ENCODE data around the gene CAMK1G. TPM values are rescaled to one million over a fixed set of nuclear protein-coding genes. Genes with fewer than 3 reads are reported as not detected.

CAMK1G gene
- polyA plus RNA-seq, 1 donor from 2014 or later = 3.0 TPM

DNA sequence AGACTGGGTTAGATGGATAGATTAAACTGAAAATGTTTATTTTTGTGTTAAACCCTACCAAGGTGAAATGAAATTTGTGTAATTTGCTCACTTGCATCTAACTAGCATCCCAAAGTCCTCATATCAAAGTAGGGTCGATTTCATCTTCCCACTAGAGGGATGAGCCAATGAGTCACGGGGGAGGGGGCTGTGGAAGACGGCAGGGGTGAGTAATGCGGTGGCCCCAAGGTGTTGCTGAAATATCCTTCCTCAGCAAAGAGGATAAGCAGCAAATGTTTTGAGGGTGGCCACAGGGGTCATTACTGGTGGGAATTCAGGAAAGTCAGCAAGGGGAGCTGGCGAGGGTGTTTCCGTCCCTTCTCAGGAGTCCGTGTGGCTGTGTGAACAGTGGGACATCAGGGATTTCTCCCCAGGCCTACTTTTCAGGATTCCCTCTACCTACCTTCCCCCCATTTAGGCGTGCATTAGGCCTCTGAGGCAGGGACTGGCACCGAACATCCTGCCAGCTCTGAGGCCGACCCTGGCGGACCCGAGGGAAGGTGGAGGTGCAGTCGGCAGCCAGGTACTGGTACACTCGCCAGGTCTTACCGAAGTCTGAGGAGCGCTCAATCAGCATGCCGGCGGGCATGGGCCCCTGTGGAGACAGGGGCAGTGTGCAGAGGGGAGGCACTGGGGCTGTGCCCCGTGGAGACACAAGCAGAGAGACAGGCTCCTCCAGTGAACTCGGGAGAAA, 50.7 kb downstream of the CAMK1G start:
- TF ChIP-seq EP300 (conservative IDR thresholded peaks at IDR 0.05; ENCODE audit: poor library complexity, severe bottlenecking) (no peak), RAD21 (conservative IDR thresholded peaks at IDR 0.05) (no peak), EZH2 (IDR thresholded peaks at IDR 0.05; ENCODE audit: borderline replicate concordance, insufficient read depth, low read length, poor library complexity, severe bottlenecking) (no peak), SMC3 (conservative IDR thresholded peaks at IDR 0.05; ENCODE audit: poor library complexity) (no peak), MXI1 (conservative IDR thresholded peaks at IDR 0.05; ENCODE audit: poor library complexity, severe bottlenecking) (no peak), POLR2AphosphoS5 (IDR thresholded peaks at IDR 0.05) (no peak), TAF1 (IDR thresholded peaks at IDR 0.05; ENCODE audit: low read depth) (no peak)
- TF ChIP-seq, protein P1, sequence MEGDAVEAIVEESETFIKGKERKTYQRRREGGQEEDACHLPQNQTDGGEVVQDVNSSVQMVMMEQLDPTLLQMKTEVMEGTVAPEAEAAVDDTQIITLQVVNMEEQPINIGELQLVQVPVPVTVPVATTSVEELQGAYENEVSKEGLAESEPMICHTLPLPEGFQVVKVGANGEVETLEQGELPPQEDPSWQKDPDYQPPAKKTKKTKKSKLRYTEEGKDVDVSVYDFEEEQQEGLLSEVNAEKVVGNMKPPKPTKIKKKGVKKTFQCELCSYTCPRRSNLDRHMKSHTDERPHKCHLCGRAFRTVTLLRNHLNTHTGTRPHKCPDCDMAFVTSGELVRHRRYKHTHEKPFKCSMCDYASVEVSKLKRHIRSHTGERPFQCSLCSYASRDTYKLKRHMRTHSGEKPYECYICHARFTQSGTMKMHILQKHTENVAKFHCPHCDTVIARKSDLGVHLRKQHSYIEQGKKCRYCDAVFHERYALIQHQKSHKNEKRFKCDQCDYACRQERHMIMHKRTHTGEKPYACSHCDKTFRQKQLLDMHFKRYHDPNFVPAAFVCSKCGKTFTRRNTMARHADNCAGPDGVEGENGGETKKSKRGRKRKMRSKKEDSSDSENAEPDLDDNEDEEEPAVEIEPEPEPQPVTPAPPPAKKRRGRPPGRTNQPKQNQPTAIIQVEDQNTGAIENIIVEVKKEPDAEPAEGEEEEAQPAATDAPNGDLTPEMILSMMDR (IDR thresholded peaks at IDR 0.05; ENCODE audit: poor library complexity, severe bottlenecking) = no peak
- TF ChIP-seq, protein P2, sequence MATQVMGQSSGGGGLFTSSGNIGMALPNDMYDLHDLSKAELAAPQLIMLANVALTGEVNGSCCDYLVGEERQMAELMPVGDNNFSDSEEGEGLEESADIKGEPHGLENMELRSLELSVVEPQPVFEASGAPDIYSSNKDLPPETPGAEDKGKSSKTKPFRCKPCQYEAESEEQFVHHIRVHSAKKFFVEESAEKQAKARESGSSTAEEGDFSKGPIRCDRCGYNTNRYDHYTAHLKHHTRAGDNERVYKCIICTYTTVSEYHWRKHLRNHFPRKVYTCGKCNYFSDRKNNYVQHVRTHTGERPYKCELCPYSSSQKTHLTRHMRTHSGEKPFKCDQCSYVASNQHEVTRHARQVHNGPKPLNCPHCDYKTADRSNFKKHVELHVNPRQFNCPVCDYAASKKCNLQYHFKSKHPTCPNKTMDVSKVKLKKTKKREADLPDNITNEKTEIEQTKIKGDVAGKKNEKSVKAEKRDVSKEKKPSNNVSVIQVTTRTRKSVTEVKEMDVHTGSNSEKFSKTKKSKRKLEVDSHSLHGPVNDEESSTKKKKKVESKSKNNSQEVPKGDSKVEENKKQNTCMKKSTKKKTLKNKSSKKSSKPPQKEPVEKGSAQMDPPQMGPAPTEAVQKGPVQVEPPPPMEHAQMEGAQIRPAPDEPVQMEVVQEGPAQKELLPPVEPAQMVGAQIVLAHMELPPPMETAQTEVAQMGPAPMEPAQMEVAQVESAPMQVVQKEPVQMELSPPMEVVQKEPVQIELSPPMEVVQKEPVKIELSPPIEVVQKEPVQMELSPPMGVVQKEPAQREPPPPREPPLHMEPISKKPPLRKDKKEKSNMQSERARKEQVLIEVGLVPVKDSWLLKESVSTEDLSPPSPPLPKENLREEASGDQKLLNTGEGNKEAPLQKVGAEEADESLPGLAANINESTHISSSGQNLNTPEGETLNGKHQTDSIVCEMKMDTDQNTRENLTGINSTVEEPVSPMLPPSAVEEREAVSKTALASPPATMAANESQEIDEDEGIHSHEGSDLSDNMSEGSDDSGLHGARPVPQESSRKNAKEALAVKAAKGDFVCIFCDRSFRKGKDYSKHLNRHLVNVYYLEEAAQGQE (IDR thresholded peaks at IDR 0.05; ENCODE audit: borderline replicate concordance) = no peak
- H3F3A ChIP-seq (ENCODE audit: insufficient read depth, low read length, poor library complexity, severe bottlenecking) = no peaks in the 10 kb centered on the region
- H4K20me1 ChIP-seq (ENCODE audit: insufficient read depth) = no peaks in the 10 kb centered on the region
- H3K9ac ChIP-seq (ENCODE audit: low read length) = no peak overlapping the region
- no peaks in the 10 kb centered on the region for H3K36me3 ChIP-seq (ENCODE audit: insufficient read depth, low read length)
- no peaks in the 10 kb centered on the region for H3K27me3 ChIP-seq (ENCODE audit: insufficient read depth, low read depth, low read length)
- no peak overlapping the region for H3K4me3 ChIP-seq (ENCODE audit: low read length)
- no peak overlapping the region for H2AFZ ChIP-seq (ENCODE audit: low read depth, low read length)
- H3K27ac ChIP-seq (ENCODE audit: low read length) = no peak overlapping the region
- H3K4me2 ChIP-seq (ENCODE audit: low read length) = no peak overlapping the region
- H3K9me2 ChIP-seq (ENCODE audit: insufficient read depth, low read length) = no peaks in the 10 kb centered on the region
- H3K9me3 ChIP-seq (ENCODE audit: low read length) = no peaks in the 10 kb centered on the region
- no peaks in the 10 kb centered on the region for H3K79me2 ChIP-seq (replicated peaks; ENCODE audit: insufficient read depth, low read length)

DNA sequence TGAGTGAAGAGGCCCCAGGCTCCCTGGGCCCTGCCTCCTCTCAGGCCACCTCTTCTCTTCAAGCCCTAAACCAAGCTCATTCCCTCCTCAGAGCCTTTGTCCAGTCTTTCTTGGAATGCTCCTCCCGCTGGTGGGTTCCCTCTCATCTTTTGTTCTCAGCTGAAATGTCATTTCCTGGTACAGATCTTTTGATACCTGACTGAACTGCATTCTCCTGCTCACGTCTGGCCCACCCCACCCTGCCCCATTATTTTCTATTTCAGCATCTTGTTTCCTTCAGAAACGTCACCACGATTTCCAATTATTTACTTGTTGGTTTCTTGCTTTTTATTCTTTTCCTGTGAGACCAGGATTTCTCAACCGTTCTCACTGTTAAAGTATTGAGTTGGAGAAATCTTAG, 52.3 kb downstream of the CAMK1G start:
- no peaks in the 10 kb centered on the region for H3K9me2 ChIP-seq (ENCODE audit: insufficient read depth, low read length)
- no peaks in the 10 kb centered on the region for H4K20me1 ChIP-seq (ENCODE audit: insufficient read depth)
- no peaks in the 10 kb centered on the region for H3K36me3 ChIP-seq (ENCODE audit: insufficient read depth, low read length)
- no peaks in the 10 kb centered on the region for H3F3A ChIP-seq (ENCODE audit: insufficient read depth, low read length, poor library complexity, severe bottlenecking)
- no peak overlapping the region for H3K27ac ChIP-seq (ENCODE audit: low read length)
- no peak overlapping the region for H3K4me2 ChIP-seq (ENCODE audit: low read length)
- no peaks in the 10 kb centered on the region for H3K9me3 ChIP-seq (ENCODE audit: low read length)
- H2AFZ ChIP-seq (ENCODE audit: low read depth, low read length) = no peak overlapping the region
- no peaks in the 10 kb centered on the region for H3K27me3 ChIP-seq (ENCODE audit: insufficient read depth, low read depth, low read length)
- no peaks in the 10 kb centered on the region for H3K79me2 ChIP-seq (replicated peaks; ENCODE audit: insufficient read depth, low read length)
- H3K4me3 ChIP-seq (ENCODE audit: low read length) = no peak overlapping the region
- H3K9ac ChIP-seq (ENCODE audit: low read length) = no peak overlapping the region
- TF ChIP-seq, protein P2 (IDR thresholded peaks at IDR 0.05; ENCODE audit: borderline replicate concordance) = no peak
- TF ChIP-seq POLR2AphosphoS5 (IDR thresholded peaks at IDR 0.05) (no peak), MXI1 (conservative IDR thresholded peaks at IDR 0.05; ENCODE audit: poor library complexity, severe bottlenecking) (no peak), EP300 (conservative IDR thresholded peaks at IDR 0.05; ENCODE audit: poor library complexity, severe bottlenecking) (no peak), RAD21 (conservative IDR thresholded peaks at IDR 0.05) (no peak), EZH2 (IDR thresholded peaks at IDR 0.05; ENCODE audit: borderline replicate concordance, insufficient read depth, low read length, poor library complexity, severe bottlenecking) (no peak), TAF1 (IDR thresholded peaks at IDR 0.05; ENCODE audit: low read depth) (no peak), SMC3 (conservative IDR thresholded peaks at IDR 0.05; ENCODE audit: poor library complexity) (no peak)
- TF ChIP-seq, protein P1 (IDR thresholded peaks at IDR 0.05; ENCODE audit: poor library complexity, severe bottlenecking) = no peak
